Mononuclear cell (primary cell): ENCODE data around the gene TCL1B. TPM values are rescaled to one million over a fixed set of nuclear protein-coding genes. Genes with fewer than 3 reads are reported as not detected.
"Not testable (repeated sequence)": the region's sequence is repeated elsewhere in the genome, so short reads cannot be mapped to it uniquely, and the experiment has no call there.

ENCODE experiments used
- H3K27me3 ChIP-seq: 2 replicates; pipeline ENCODE4 v1.6.0; 2011; ENCODE audit warnings: low read length, control low read depth; ENCODE audit not compliant: insufficient read depth
- H3K4me1 ChIP-seq: 2 replicates; pipeline ENCODE4 v1.5.1; 2011; ENCODE audit warnings: mild to moderate bottlenecking, low read length, control low read depth; ENCODE audit not compliant: insufficient read depth
- H3K4me3 ChIP-seq: 2 replicates; pipeline ENCODE4 v1.5.1; 2011; ENCODE audit warnings: mild to moderate bottlenecking, low read length, moderate library complexity
- H3K9me3 ChIP-seq: 2 replicates; pipeline ENCODE4 v1.5.1; 2011; ENCODE audit warnings: low read depth, mild to moderate bottlenecking, control low read depth, low read length
- total RNA-seq: library from RNA; depleted of rRNA; stranded (reverse); fragments of >200 nt; gene quantifications from one replicate; pipeline ENCODE4 v1.2.3, GENCODE V29; 2012

The TCL1B gene
- total RNA-seq, 1 donor: 0.21 TPM

DNA sequence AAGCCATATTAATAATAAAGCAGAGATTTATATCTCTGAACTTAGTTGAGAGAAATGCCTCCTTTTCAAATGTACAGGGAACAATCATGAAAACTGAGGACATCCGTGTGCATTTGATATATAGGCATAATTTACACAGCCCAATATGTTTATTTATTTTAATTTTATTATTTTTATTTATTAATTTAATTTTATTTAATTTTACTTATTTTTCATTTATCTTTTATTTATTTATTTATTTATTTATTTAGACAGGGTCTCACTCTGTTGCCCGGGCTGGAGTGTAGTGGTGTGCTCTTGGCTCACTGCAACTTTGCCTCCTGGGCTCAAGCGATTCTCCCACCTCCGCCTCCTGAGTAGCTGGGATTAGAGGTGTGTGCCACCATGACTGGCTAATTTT, 19.3 kb downstream of the TCL1B start:
- Histone ChIP-seq H3K9me3 (no peaks in the 10 kb centered on the region), H3K4me3 (no peak overlapping the region), H3K27me3 (no peaks in the 10 kb centered on the region), H3K4me1 (peaks cover 9% of the 10 kb centered on the region)

DNA sequence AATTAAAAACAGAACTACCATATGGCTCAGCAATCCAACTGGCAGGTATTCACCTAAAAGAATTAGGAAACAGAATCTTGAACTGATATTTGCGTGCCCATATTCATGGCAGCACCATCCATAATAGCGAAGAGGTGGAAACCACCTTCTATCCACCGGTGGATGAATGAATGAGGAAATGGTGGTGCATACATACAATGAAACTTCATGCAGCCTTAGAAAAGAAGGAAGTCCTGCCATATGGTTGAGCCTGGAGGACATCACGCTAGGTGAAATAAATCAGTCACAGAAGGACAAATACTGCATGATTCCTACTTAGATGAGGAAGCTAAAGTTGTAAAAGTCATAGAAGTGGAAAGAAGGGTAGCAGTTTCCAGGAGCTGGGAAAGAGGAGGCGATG, 21.1 kb downstream of the TCL1B start:
- H3K4me1 ChIP-seq: peaks cover 9% of the 10 kb centered on the region
- H3K27me3 ChIP-seq: no peaks in the 10 kb centered on the region
- no peaks in the 10 kb centered on the region for H3K9me3 ChIP-seq
- H3K4me3 ChIP-seq: no peak overlapping the region

DNA sequence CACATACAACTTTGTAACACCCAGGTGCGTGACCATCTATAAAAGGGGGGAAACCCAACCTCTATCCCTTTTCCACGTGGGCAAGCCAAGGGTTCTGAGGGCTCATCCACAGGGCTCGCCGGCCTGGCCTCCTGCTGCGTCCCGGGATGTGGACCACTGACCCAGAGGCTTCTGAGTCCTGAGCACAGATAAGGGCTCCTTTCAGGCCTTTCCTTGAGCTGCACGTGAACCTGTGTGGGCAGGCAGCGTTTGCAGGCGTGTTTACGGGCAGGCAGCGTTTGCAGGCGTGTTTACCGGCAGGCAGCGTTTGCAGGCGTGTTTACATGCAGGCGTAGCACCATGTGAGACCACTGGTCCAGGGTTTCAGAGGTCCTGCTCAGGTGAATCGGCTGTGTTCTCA, 23.9 kb downstream of the TCL1B start:
- no peak overlapping the region for H3K4me3 ChIP-seq
- peaks cover 7% of the 10 kb centered on the region for H3K27me3 ChIP-seq
- peaks cover 9% of the 10 kb centered on the region for H3K4me1 ChIP-seq
- no peaks in the 10 kb centered on the region for H3K9me3 ChIP-seq

DNA sequence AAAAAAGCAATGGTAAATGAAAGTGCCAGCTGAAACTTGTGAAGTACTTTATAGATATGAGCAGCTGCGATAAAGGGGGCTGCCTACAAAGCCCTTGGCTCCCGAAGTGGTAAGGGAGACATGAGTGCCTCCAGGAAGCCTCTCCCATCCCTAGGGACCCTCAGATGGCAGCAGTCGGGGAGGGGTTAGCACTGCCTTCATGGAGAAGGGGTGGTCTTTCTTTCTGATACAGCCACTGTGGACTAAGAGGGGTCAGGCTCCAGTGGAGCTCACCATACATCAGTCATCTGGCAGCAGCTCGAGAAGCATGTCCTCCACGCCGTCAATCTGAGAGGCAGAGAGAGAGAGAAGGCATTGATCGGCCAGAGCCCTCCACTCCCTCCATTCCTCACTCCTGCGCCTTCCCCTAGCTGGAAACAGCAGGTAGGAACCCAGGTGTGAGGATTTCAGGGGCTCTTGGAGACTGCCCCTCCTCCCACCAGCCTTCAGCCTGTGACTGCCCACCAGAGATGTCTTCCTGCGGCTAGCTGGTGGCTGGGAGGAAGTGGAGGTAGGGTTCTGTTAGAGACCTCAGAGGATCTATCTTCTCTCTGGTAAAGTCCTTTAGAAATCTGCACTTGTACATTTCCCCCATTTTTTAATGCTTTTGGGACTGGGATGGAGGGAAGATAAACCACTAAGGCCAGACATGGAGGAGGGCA, 25.4 kb downstream of the TCL1B start:
- Histone ChIP-seq H3K9me3 (no peaks in the 10 kb centered on the region), H3K4me1 (peaks cover 9% of the 10 kb centered on the region), H3K4me3 (peak overlapping the region; percentile 52), H3K27me3 (peaks cover 9% of the 10 kb centered on the region)

DNA sequence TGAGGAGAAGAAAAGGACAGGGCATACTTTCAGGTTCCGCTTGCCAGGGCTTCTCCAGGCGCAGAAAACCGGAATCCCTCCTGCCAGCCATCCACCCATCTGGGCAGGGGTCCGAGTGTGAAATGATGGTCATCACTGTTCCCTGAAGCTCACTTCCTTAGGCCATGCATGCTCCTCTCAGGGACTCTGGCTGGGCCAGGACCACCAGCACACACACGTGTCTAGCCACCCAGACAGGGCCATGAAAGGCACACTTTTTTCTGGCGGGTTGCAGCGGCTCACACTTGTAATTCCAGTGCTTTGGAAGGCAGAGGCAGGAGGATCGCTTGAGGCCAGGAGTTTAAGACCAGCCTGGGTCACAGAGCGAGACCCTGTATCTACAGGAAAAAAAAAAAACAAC, 26.2 kb downstream of the TCL1B start:
- peak overlapping the region; percentile 52 for H3K4me3 ChIP-seq
- no peaks in the 10 kb centered on the region for H3K9me3 ChIP-seq
- H3K27me3 ChIP-seq: peaks cover 9% of the 10 kb centered on the region
- H3K4me1 ChIP-seq: peaks cover 7% of the 10 kb centered on the region

DNA sequence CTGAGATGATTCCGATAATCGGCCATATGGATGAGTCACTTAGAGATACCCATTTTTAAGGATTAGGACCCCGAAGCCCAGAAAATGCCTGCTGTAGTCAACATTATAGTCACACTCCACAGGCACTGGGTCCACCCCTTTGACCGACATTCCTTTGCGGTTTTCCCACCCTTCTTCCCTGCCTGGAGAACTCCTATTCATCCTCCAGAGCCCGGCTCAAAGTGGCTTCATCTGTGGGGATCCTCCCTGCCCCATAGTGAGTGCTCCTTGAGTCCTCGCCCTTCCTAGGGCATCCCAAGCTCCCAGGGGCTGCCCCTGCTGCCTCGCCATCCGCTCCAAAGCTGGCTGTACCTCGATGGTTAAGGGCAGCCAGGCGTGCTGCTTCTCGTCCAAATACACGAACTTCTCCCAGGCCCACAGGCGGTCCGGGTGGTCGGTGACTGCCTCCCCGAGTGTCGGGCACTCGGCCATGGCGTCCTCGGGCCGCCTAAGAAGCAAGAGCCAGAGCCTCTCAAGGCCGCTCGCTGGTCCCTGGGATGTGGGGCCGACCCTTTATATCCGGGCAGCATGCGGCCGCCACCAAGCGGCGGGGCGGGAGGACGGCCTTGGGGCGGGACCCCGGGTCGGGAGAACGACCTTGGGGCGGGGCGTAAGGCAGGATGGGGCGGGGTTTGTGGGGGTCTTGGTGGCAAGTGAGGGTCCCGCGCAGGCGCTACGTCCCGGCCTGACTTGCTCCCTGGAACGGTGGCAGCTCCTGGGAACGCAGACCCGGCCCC, 27.6 kb downstream of the TCL1B start, which contains the start of gene TCL1A:
TSS of gene TCL1A (minus strand) at position 530 of the 776 bp plus-strand sequence. CDS start at position 471, 59 bp downstream.
- H3K9me3 ChIP-seq: no peaks in the 10 kb centered on the region
- peak within 1 kb of the TSS; percentile 52 for H3K4me3 ChIP-seq
- peaks cover 3% of the 10 kb centered on the region for H3K4me1 ChIP-seq
- H3K27me3 ChIP-seq: peaks cover 9% of the 10 kb centered on the region

DNA sequence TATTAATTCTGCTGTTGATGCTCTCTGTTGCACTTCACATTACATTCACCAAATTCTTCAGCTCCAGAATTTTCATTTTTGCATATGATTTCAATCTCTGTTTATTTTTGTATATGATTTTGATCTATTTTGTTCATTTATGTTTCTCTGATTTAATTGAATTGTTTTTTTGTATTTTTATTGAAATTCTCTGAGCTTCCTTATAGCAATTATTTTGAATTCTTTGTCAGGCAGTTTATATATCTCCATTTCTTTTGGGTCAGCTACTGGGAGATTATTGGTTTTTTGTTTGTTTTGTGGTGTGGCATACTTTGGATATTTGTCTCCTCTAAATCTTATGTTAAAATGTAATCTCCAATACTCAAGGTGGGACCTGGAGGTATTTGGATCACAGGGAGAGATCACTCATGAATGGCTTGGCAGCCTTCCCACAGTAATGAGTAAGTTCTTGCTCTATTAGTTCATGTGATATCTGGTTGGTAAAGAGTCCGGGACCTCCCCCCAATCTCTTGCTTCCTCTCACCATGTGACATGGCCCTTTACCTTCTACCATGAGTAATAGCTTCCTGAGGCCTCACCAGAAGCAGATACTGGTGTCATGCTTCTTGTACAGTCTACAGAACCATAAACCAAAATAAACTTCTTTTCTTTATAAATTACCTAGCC, 36.4 kb downstream of the TCL1B start:
- Histone ChIP-seq H3K4me1 (peaks cover 7% of the 10 kb centered on the region), H3K4me3 (no peak overlapping the region), H3K27me3 (no peaks in the 10 kb centered on the region), H3K9me3 (no peaks in the 10 kb centered on the region)

DNA sequence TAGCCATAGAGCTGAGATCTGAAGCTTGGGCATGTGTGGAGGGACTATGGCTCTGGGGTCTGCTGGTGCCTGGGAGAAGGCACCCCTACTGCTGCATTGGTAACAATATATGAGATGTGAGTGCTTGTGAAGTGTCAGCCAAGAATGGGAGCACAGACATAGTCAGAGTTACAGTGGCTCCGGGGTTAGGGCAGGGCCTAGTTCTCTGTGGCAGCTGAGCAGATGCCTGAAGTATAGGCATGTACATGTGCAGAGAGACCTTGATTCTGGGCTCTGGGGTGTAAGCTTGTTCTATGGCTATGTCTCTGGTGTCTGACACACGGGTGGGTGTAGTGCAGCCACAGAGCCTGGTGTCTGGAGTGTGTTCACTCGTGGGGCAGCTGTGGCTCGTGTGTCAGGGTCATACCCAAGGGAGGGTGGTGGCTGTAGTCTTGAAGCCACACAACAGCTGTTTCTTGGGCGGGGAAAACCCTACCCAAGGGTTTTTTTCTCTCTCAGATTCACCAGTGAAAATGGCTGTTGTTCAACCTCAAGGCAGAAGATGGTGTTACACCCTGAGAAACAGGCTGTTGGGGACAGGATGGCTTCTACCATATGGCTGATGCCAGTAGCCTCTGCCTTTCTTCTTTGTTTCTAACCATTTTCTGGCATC, 39.6 kb downstream of the TCL1B start:
- Histone ChIP-seq H3K4me3 (no peak overlapping the region), H3K9me3 (no peaks in the 10 kb centered on the region), H3K4me1 (peaks cover 11% of the 10 kb centered on the region), H3K27me3 (no peaks in the 10 kb centered on the region)

DNA sequence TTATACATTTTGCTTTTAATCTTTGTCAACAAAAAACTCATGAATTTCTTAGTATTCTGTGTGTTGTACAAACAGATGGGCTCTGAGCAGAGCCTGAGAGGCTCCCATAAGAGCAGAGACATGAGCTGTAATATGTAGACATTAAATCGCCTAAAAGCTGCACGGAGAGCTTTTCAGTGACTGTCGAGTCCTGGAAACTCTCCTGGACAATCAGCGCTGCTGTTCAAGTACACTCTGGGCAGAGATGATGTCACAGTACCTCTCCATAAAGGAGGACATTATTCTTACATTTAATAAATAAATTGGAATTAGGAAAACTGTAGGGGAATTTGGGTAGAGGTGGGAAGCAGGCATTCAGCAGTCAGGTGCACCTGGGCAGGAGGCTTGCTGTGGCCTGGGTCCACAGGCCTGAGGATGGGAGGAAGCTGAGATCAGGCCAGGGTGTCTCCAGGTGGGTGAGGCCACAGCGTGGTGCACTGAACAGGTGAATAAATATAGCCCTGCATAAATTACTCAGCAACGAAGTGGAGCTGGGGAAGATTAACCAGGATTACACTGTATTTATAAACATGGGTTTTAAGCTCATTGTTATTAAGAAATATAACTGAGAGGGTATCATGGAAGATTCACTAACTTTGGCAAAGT, 41.0 kb downstream of the TCL1B start:
- no peaks in the 10 kb centered on the region for H3K27me3 ChIP-seq
- peaks cover 11% of the 10 kb centered on the region for H3K4me1 ChIP-seq
- H3K4me3 ChIP-seq: no peak overlapping the region
- no peaks in the 10 kb centered on the region for H3K9me3 ChIP-seq

DNA sequence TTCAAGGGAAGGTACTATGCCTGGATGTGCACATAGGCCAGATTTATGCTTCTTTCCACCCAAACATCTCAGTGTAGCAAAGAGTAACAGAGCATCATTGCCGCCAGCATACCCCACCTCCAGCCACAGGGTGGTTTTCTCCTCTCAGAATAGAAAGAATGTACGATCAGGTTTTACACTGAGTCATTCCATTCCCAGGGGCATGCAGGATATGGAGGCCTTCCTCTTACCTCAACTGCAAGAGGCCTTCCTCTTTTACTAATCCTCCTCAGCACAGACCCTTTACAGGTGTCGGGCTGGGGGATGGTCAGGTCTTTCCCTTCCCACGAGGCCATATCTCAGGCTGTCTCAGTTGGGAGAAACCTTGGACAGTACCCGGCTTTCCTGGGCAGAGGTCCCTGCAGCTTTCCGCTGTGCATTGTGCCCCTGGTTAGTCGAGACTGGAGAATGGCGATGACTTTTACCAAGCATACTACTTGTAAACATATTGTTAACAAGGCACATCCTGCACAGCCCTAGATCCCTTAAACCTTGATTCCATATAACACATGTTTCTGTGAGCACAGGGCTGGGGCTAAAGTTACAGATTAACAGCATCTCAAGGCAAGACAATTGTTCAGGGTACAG, 43.3 kb downstream of the TCL1B start:
- peaks cover 11% of the 10 kb centered on the region for H3K4me1 ChIP-seq
- not testable (repeated sequence) for H3K4me3 ChIP-seq, H3K27me3 ChIP-seq, H3K9me3 ChIP-seq

DNA sequence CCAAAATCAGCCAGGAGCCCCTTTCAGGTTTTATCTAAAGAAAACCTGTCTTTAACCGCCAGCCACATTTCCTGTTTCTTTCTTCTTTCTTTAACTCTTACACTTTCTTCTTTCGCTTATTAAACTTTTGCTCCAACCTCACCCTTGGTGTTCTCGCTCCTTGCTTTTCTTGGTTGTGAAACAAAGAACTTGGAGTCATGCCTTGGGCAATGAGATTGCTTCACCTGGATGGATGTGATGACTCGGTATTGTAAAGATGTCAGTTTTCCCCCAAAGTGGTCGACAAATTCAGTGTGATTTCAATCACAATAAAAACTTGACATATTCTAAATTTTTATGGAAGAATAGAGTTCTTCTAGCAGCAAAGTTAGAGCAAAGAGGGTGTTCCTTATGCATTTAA, 43.9 kb downstream of the TCL1B start:
- Histone ChIP-seq H3K9me3 (no peaks in the 10 kb centered on the region), H3K4me1 (peaks cover 10% of the 10 kb centered on the region), H3K4me3 (no peak overlapping the region), H3K27me3 (no peaks in the 10 kb centered on the region)

DNA sequence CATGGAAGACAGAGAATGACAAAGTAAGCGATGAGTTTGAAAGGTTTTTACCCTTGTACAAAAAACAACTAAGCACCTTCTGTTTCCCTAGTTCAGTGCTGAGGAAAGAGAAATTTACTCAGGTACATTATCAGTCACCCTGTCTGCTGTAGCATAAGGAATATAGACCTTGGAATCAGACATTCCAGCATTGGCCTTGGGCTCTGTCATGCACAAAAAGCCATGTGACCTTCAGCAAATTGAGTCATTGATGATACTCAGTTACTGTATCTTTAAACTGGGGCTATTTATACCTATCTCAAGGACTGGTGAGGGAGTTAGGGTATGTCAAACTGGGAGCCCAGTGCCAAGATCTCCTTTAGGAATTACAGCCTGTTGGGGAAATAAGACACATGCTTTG, 47.0 kb downstream of the TCL1B start:
- Histone ChIP-seq H3K27me3 (no peaks in the 10 kb centered on the region), H3K4me1 (peaks cover 4% of the 10 kb centered on the region), H3K9me3 (no peaks in the 10 kb centered on the region), H3K4me3 (no peak overlapping the region)

DNA sequence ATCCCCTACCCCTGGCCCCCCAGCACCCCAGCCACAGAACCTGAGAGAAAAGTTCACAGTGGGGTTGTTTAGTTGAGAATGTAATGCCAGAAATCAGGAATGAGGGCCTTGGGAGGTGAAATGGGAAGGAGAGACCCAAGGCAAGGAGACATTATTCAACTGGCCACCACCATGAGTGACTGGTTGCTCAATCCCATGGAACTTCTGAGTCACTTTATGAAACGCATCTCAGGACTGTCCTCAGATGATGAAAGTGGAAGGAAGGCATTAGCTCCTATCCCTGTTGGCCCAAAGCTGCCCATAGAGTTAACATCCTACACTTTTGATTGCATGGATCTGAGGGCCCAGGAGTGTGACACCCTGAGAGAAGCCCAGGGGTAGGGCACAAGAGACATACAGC, 53.1 kb downstream of the TCL1B start:
- Histone ChIP-seq H3K9me3 (no peaks in the 10 kb centered on the region), H3K4me1 (no peaks in the 10 kb centered on the region), H3K4me3 (no peak overlapping the region), H3K27me3 (no peaks in the 10 kb centered on the region)

DNA sequence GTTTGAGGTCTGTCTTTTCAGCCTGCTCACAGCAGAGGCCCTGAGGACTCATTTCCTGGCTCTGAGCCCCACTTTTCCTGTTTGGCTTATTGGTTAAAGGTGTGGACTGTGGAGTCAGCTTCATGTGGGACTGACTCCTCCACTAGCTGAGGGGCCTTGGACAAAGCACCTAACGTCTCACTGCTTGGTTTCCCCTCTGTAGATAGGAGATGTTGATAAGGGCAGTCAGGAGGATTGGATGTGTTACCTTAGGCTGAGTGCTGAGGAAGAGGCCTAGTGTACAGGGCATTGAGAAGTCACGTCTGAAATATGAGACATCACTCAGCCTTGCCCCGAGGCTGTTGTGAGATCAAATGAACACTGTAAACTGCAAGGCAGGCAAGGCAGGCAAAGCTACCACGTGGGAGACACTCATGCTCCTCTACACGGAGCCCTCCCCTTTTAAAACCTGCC, 54.8 kb downstream of the TCL1B start:
- Histone ChIP-seq H3K27me3 (no peaks in the 10 kb centered on the region), H3K9me3 (no peaks in the 10 kb centered on the region), H3K4me3 (no peak overlapping the region), H3K4me1 (no peaks in the 10 kb centered on the region)
